Stomach (tissue), 4 donors: ENCODE data around the gene LMAN1L.

Source experiments
- CTCF ChIP-seq, 7 experiments: fragments of 450-650 bp in 4 of 7; fragments of 200-600 bp in 3 of 7; sonication (generic) in 3 of 7; IDR thresholded peaks; one replicate each; pipeline ENCODE4 v1.5.1; 2016 to 2019; ENCODE audit warnings: antibody characterized with exemption in 7 of 7, control low read depth in 2 of 7, mild to moderate bottlenecking in 1 of 7
- EP300 ChIP-seq: sonication (generic); formaldehyde crosslinking; IDR thresholded peaks from one replicate; pipeline ENCODE4 v1.6.1; 2017; ENCODE audit warnings: antibody characterized with exemption
- POLR2A ChIP-seq, 4 donors: fragments of 450-650 bp; IDR thresholded peaks; one replicate each; pipeline ENCODE4 v1.6.1; 2016; ENCODE audit warnings: antibody characterized with exemption in 4 of 4, control low read depth in 2 of 4, mild to moderate bottlenecking in 1 of 4, moderate library complexity in 1 of 4
- POLR2AphosphoS5 ChIP-seq, 3 donors: sonication (generic); formaldehyde crosslinking; IDR thresholded peaks; one replicate each; pipeline ENCODE4 v1.6.1; 2016; ENCODE audit warnings: antibody characterized with exemption in 3 of 3

- TF ChIP-seq CTCF (IDR thresholded peaks at IDR 0.05) (no peak), POLR2AphosphoS5 (IDR thresholded peaks at IDR 0.05) (no peak), POLR2A (IDR thresholded peaks at IDR 0.05) (no peak), EP300 (no peak)
These were observed 29.3 kb downstream of the LMAN1L start for GRCh38 chr15:74841891-74842373.
